Nephron (organoid): Measurements from ENCODE around the gene PIK3C2A.

Experiments
- H3K27ac Mint-ChIP-seq, 3 experiments: 2 replicates each; pipeline ENCODE4 v1.8.0; 2020; ENCODE audit warnings: mixed read lengths in 3 of 3, mild to moderate bottlenecking in 2 of 3, moderate library complexity in 1 of 3
- H3K27me3 Mint-ChIP-seq: 2 replicates; pipeline ENCODE4 v1.8.0; 2021; ENCODE audit warnings: low read depth, mild to moderate bottlenecking, moderate library complexity, mixed read lengths
- H3K36me3 Mint-ChIP-seq: 2 replicates; pipeline ENCODE4 v1.8.0; 2020; ENCODE audit warnings: low read depth, mixed read lengths
- H3K4me1 Mint-ChIP-seq: 2 replicates; pipeline ENCODE4 v1.8.0; 2020; ENCODE audit warnings: mixed read lengths
- H3K4me3 Mint-ChIP-seq, 3 experiments: 2 replicates each; pipeline ENCODE4 v1.8.0; 2020; ENCODE audit warnings: mild to moderate bottlenecking in 3 of 3, mixed read lengths in 3 of 3, moderate library complexity in 2 of 3
- H3K9me3 Mint-ChIP-seq: 2 replicates; pipeline ENCODE4 v1.8.0; 2020; ENCODE audit warnings: mixed read lengths
- CTCF ChIP-seq, 3 experiments: fragments of 200-600 bp; sonication (generic); IDR thresholded peaks; one replicate each; pipeline ENCODE4 v1.5.0; 2021; ENCODE audit warnings: antibody characterized with exemption in 3 of 3; ENCODE audit not compliant: unreplicated experiment in 3 of 3

The PIK3C2A gene

GRCh38 chr11:17207317-17208256 is at the start of gene PIK3C2A:
TSS of gene PIK3C2A (minus strand) at chr11:17207986. CDS start at chr11:17169741, 38,245 bp downstream.
- Mint-ChIP-seq H3K4me1 (peaks cover 27% of the 10 kb centered on the region), H3K27me3 (no peaks in the 10 kb centered on the region), H3K4me3 (peak within 1 kb of the TSS; percentile 93 to 99 (median 96)), H3K36me3 (peaks cover 20% of the 10 kb centered on the region), H3K9me3 (no peaks in the 10 kb centered on the region), H3K27ac (peak within 1 kb of the TSS; percentile 93 to 99 (median 98))
- TF ChIP-seq CTCF (IDR thresholded peaks at IDR 0.05; ENCODE audit: unreplicated experiment in 3 of 3), result no peak

DNA sequence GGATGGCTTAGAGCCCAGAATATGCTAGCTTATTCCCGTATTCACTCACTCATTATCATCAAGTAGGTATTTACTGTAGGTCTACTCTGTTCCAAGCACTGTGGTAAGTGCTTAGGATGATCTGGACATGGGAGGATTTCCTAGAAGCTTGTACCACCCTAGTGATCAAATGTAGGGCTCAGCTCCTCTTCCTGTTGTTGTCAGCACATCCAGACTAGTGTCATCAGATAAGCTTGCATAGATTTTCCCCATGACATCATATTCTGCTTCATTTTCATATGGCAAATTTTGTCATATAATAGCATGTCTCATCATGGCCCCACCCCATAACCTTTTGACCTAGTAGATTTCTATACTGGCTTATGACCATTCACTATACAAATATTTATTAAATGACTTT is 49.4 kb upstream of the PIK3C2A start:
- Mint-ChIP-seq H3K4me1 (no peaks in the 10 kb centered on the region), H3K27me3 (no peaks in the 10 kb centered on the region), H3K9me3 (no peaks in the 10 kb centered on the region), H3K36me3 (no peaks in the 10 kb centered on the region), H3K4me3 (no peak overlapping the region), H3K27ac (no peak overlapping the region)
- TF ChIP-seq CTCF (IDR thresholded peaks at IDR 0.05; ENCODE audit: unreplicated experiment in 3 of 3), result no peak

DNA sequence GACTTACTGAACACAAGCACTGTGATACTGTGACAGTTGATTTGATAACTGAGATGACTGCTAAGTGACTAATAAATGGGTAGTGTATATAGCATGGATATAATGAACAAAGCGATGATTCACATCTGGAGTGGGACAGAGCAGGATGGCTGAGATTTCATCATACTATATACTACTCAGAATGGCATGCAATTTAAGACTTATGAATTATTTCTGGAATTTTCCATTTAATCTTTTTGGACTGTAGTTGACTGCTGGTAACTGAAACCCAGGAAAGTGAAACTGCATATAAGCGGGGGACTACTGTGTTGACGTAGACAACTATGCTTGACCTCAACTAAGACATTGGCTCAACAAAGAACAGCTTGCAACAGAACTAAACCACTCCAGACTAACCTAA is 48.7 kb upstream of the PIK3C2A start:
- no peak for TF ChIP-seq CTCF (IDR thresholded peaks at IDR 0.05; ENCODE audit: unreplicated experiment in 3 of 3)
- H3K9me3 Mint-ChIP-seq, result no peaks in the 10 kb centered on the region
- no peak overlapping the region for H3K4me3 Mint-ChIP-seq
- no peaks in the 10 kb centered on the region for H3K27me3 Mint-ChIP-seq
- peak overlapping the region in 1 of 3 experiments; percentile 53 for H3K27ac Mint-ChIP-seq
- no peaks in the 10 kb centered on the region for H3K4me1 Mint-ChIP-seq
- H3K36me3 Mint-ChIP-seq, result no peaks in the 10 kb centered on the region

DNA sequence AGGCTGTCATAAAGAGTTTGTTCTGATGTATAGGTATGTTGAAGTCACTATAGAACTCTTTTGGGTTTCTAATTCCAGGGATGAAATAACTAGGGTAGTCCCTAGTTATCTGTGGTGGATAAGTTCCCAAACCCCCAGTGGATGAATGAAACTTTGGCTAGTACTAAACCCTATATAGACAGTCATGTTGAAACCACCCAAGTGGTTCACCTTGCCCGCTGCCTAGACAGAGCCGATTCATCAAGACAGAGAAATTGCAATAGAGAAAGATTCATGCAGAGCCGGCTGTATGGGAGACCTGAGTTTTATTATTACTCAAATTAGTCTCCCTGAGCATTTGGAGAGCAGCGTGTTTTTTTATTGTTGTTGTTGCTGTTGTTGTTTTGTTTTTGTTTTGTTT is 44.9 kb upstream of the PIK3C2A start:
- no peaks in the 10 kb centered on the region for H3K27me3 Mint-ChIP-seq
- no peaks in the 10 kb centered on the region for H3K36me3 Mint-ChIP-seq
- no peak overlapping the region for H3K4me3 Mint-ChIP-seq
- no peaks in the 10 kb centered on the region for H3K4me1 Mint-ChIP-seq
- H3K27ac Mint-ChIP-seq, result no peak overlapping the region
- no peak for TF ChIP-seq CTCF (IDR thresholded peaks at IDR 0.05; ENCODE audit: unreplicated experiment in 3 of 3)
- H3K9me3 Mint-ChIP-seq, result no peaks in the 10 kb centered on the region

GRCh38 chr11:17250561-17251350 is 43.0 kb upstream of the PIK3C2A start:
- Mint-ChIP-seq H3K36me3 (no peaks in the 10 kb centered on the region), H3K27ac (no peak overlapping the region), H3K4me3 (no peak overlapping the region), H3K4me1 (no peaks in the 10 kb centered on the region), H3K27me3 (no peaks in the 10 kb centered on the region), H3K9me3 (no peaks in the 10 kb centered on the region)
- no peak for TF ChIP-seq CTCF (IDR thresholded peaks at IDR 0.05; ENCODE audit: unreplicated experiment in 3 of 3)
